NK-92 treated with Interleukin-12 subunit alpha and Interleukin-12 subunit beta, amount 100 ng/mL, for 24 hours (cell line): ENCODE results near the gene HTR3D.
"Not testable (repeated sequence)": the region's sequence is repeated elsewhere in the genome, so short reads cannot be mapped to it uniquely, and the experiment has no call there.

Source experiments
- DNase-seq: peaks from one replicate; lab custom pipeline; 2025; lab: John Stamatoyannopoulos, UW

Gene HTR3D

DNA sequence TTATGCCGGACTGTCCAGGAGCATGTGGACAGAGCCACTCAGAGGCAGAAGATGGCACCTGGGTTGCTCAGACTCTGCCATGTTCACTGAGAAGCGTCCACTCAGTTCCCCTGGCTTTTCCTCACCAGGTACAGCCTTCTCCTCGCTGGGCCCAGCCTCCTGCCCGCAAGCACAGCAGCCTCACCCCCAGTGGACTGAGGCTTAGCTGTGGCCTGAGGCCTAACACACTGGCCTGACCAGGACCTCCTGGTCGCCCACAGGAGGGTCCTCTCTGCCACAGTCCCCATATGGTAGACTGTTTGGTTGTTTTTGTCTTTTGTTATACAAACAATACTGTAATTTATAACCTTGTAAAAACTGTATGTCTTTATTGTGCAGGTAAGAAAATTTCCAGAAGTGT lies 36.8 kb downstream of the HTR3D start:
- DNase-seq = no peak

DNA sequence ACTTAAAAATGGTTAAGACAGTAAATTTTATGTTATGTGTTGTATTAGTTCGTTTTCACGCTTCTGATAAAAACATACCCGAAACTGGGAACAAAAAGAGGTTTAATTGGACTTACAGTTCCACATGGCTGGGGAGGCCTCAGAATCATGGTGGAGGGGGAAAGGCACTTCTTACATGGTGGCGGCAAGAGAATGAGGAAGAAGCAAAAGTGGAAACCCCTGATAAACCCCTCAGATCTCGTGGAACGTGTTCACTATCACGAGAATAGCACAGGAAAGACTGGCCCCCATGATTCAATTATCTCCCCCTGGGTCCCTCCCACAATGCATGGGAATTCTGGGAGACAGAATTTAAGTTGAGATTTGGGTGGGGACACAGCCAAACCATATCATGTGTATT lies 39.6 kb downstream of the HTR3D start:
- not testable (repeated sequence) for DNase-seq

DNA sequence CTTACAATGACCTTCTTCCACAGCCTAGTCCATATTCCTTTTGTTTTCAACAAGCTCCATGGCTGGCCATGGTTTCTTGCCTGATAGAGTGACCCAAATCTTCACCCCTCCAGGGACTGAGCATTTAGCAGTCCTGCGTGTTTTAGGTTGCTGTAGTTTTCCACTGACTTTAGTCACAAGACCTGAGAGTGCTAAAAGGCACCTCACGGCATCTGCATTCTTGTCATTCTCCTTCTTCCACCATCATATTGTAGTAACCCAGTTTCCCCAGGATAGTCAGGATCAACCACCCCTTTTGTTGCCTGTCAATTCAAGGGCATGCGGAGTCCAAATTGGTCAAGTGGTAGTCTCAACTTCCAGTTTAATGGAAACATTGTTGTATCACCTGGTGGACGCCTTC lies 42.1 kb downstream of the HTR3D start:
- DNase-seq = no peak

DNA sequence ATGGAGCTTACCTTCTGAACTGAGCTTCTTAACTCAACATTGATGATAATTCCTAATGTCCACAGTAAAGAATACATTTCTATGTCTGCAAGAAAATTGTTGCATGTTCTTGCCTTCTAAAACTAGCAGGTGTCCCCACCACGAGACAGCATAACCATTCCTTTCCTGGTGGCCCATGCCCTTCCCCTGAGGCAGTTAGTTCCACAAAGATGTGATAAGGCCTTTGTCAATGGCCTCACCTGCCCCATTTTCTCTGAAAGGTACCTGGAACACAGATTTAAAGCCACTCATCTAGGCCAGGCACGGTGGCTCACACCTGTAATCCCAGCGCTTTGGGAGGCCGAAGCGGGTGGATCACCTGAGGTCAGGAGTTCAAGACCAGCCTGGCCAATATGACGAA lies 44.4 kb downstream of the HTR3D start:
- DNase-seq = no peak

DNA sequence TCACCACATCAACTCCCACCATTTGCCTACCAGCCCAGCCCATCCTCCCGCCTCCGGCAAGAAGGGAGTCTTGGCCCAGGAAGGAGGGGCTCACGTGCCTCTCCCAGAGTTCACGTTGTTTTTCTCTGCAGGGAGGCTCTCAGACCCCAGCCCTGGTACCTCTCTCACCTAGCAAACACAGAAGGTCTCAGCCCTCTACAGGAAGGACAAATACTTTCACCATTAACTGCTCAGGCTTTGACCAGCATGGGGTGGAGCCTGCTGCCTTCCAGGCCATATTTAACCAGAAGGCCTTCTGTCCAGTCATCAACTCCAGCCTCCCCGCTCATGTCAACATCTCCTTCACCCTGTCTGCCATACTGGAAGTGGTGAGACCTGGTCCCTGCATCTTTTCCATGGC lies 46.3 kb downstream of the HTR3D start:
- DNase-seq = no peak

DNA sequence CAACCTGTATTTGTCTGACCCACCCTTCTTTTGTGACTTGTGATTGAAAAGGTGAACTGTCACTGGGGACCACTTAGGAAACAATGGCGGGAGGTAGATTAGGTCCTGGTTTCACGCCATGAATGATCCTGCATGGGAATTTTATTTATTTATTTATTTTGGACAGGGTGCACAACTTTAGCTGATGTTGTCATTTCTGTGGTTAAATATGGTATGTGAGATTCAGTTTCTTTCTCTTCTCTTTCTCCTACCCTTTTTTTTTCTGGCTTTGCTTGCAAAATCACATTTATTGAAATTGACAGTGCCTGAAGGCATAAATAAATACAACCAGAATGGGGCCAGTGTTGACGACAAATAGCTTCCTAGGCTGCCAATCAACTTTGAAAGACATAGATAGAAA lies 47.3 kb downstream of the HTR3D start:
- no peak for DNase-seq

DNA sequence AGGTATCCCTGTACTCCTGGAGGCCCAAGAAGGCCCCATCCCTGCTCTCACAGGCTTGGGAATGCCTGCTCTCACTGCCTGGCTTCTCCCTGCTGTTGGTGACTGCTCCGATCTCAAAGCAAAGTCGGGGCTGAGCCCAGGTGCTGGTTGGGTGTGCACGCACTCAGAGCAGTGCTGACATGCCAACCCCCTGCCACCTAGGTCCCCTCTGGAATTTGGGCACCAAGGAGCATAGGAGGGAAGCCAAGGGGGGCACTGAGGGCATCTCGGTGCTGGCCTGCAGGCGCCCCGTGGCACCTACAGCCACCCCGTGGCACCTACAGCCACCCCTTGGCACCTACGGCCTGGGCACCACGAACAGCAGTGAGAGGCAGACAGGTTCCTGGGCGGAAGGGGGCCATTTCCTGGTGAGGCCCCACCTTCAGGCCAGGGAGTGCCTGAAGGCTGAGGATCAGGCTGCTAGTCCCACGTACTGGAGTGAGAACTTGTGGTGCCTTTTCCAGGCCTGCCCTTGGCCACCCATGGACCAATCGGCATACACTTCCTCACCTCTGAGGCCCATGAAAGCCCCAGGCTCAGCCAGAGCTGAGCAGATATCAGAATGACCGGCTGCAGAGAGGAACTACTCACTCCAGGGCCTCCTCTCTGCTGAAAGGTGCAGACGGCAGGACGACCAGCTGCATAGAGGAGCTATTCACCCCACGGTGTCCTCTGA lies 49.7 kb downstream of the HTR3D start:
- DNase-seq = no peak

DNA sequence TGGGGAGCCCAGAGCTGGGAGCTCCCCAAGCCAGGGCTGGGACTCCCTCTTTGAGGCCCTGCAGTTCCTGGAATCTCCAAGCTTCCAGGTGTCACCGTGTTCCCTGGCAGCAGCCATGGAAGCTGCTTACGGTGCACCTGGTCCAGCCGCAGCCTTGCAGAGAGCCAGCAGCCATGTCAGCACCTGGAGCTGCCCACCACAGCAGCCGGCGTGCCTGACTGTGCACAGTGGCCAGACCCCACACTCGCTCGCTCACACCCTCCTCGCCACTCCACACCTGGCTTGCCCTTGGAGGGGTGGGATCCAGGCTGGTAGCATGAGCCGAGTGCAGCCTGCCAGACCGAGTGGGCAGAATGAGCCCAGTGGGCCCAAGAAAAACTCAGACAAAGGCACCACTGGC lies 50.5 kb downstream of the HTR3D start:
- DNase-seq = no peak

DNA sequence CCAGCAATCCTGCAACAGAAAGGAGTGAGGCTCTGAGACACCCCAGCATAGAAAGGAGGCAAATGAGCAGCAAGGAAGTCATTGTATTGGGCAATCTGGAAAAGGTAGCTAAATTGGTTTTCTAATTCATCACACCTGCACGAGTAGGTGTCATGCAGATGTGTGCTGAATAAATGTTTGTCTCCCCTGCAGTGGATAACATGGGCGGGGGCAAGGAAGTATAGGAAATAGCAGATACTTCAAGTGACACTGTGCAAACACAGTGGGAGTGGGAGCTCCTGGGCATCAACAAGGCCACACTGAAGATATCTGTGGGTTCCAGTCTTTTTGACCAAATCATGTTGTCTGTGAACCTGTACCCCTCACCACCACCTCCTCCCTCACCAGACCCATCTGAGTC lies 50.9 kb downstream of the HTR3D start:
- no peak for DNase-seq

DNA sequence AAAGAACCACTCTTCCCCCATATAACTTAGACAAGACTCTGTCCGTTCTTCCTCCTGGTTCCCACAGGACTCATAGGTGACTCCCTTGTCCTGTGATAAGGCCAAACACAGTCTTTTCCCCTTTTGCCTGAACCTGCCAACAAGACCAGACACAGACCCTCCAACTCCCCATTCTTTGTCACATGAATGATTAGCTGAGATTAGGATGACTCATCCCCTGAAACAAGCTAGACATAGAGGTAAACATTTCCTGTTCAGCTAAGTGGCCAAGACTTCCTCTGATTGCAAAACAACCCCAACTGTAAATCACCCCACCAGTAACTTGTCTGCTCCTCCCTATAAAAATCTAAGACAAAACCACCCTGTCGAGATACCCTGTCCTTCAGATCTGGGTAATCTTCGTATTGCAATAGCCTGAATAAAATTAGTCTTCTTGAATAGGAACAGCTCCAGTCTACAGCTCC lies 53.9 kb downstream of the HTR3D start:
- DNase-seq = no peak
